Mesenteric fat pad (tissue), 1 donor: ENCODE data around the gene BRI3BP. TPM values are rescaled to one million over a fixed set of nuclear protein-coding genes. Genes with fewer than 3 reads are reported as not detected.
"Not testable (repeated sequence)": the region's sequence is repeated elsewhere in the genome, so short reads cannot be mapped to it uniquely, and the experiment has no call there.

Source experiments
- DNase-seq: peaks from one replicate; pipeline ENCODE4 v3.0.0-alpha.2; 2020; ENCODE audit warnings: low spot score
- total RNA-seq: library from RNA; stranded (reverse); fragmentation: NEBNext Ultra II Directional; extraction: Animal tissue kit (Norgen Biotek cat#: 25700); gene quantifications from one replicate; pipeline ENCODE4 v1.2.1, GENCODE V29; 2021
- donor health status: DM: yes; HTN: yes; CAD: no.

Gene BRI3BP
- total RNA-seq, 1 donor from 2014 or later: 4.5 TPM

GRCh38 chr12:124971603-124972002 lies 21.8 kb upstream of the BRI3BP start:
- DNase-seq: no peak

GRCh38 chr12:124972211-124972610 lies 21.2 kb upstream of the BRI3BP start:
- DNase-seq: no peak

- DNase-seq: no peak
Observed at GRCh38 chr12:124975276-124975675, 18.2 kb upstream of the BRI3BP start.

- DNase-seq: no peak
Observed at GRCh38 chr12:124976999-124977398, 16.4 kb upstream of the BRI3BP start.

GRCh38 chr12:124979568-124979967 lies 13.9 kb upstream of the BRI3BP start:
- no peak for DNase-seq

GRCh38 chr12:124980098-124980892 lies 13.2 kb upstream of the BRI3BP start:
- DNase-seq: no peak

GRCh38 chr12:124986876-124987275 lies 6.6 kb upstream of the BRI3BP start:
- not testable (repeated sequence) for DNase-seq

- DNase-seq: no peak
Observed at GRCh38 chr12:124992874-124993625, 395 bp upstream of the BRI3BP start.

- DNase-seq: no peak
Observed at GRCh38 chr12:124994437-124994975, 1.1 kb downstream of the BRI3BP start.

GRCh38 chr12:124995200-124995961 lies 1.9 kb downstream of the BRI3BP start:
- DNase-seq: no peak

- DNase-seq: no peak
Observed at GRCh38 chr12:124998705-124999104, 5.3 kb downstream of the BRI3BP start.

- no peak for DNase-seq
Observed at GRCh38 chr12:125001636-125002035, 8.2 kb downstream of the BRI3BP start.

GRCh38 chr12:125003021-125003420 lies 9.6 kb downstream of the BRI3BP start:
- DNase-seq: no peak

- DNase-seq: no peak
Observed at GRCh38 chr12:125004621-125005020, 11.2 kb downstream of the BRI3BP start.

- no peak for DNase-seq
Observed at GRCh38 chr12:125005652-125006051, 12.2 kb downstream of the BRI3BP start.

GRCh38 chr12:125006365-125006764 lies 12.9 kb downstream of the BRI3BP start:
- no peak for DNase-seq

- DNase-seq: no peak
Observed at GRCh38 chr12:125013816-125014442, 20.5 kb downstream of the BRI3BP start.

- no peak for DNase-seq
Observed at GRCh38 chr12:125014526-125014925, 21.1 kb downstream of the BRI3BP start.

- DNase-seq: no peak
Observed at GRCh38 chr12:125015680-125016310, 22.4 kb downstream of the BRI3BP start.

- no peak for DNase-seq
Observed at GRCh38 chr12:125017801-125018200, 24.4 kb downstream of the BRI3BP start.

GRCh38 chr12:125018356-125018755 lies 24.9 kb downstream of the BRI3BP start:
- DNase-seq: no peak
